ENCODE results near the gene KNL1. TPM values are rescaled to one million over a fixed set of nuclear protein-coding genes. Genes with fewer than 3 reads are reported as not detected.

Gene KNL1
- total RNA-seq (2.1 and 5.0 TPM in 2 replicates), polyA plus RNA-seq (3.9 and 14.5 TPM in 2 replicates), polyA minus RNA-seq (ENCODE audit: low replicate concordance) (0.75 and 1.9 TPM in 2 replicates)
- 2.4 and 6.8 TPM in 2 replicates for polyA plus RNA-seq (2012)

DNA sequence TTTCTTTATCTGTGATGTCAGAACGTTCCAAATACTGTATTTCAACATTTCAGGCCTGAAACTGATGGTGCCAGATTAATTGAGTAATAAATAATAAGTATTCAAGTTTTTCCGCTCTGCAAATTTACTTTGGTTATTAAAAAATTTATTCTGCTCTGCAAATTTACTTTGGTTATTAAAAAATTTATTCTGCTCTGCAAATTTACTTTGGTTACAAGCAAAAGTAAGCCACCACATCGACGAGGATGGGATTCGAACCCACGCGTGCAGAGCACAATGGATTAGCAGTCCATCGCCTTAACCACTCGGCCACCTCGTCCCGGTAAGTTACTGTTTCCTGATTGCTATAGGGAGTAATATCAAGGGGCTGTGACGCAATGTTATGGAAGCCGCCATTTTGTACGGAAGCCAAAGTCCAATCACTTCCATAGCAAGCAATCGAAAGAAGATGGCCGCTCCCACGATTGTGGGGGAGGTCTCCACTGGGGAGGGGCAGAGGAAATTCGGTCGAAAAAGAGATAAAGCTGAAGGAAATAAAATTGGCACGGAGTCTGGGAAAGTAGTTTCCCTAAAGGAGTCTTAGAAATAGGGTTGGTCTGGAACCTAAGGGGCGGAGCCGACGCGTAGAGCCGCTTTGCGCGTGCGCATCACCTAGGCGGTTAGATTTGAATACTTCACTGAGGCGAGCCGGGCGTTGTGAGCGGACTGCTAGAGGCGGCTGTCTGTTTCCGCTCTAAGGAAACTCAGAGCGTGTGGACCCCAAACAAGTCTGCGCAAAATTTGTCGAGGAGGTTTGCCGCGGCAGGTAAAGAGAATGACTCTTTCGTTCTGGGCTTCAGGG lies at the start of gene KNL1:
Gene KNL1 (plus strand): TSS at position 662 of the 841 bp plus-strand sequence. CDS start 8,683 bp downstream, outside the sequence.
- TF ChIP-seq EZH2 (IDR thresholded peaks at IDR 0.05; ENCODE audit: low read length, missing control alignments) = no peak
- TF ChIP-seq, protein P1, sequence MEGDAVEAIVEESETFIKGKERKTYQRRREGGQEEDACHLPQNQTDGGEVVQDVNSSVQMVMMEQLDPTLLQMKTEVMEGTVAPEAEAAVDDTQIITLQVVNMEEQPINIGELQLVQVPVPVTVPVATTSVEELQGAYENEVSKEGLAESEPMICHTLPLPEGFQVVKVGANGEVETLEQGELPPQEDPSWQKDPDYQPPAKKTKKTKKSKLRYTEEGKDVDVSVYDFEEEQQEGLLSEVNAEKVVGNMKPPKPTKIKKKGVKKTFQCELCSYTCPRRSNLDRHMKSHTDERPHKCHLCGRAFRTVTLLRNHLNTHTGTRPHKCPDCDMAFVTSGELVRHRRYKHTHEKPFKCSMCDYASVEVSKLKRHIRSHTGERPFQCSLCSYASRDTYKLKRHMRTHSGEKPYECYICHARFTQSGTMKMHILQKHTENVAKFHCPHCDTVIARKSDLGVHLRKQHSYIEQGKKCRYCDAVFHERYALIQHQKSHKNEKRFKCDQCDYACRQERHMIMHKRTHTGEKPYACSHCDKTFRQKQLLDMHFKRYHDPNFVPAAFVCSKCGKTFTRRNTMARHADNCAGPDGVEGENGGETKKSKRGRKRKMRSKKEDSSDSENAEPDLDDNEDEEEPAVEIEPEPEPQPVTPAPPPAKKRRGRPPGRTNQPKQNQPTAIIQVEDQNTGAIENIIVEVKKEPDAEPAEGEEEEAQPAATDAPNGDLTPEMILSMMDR (conservative IDR thresholded peaks at IDR 0.05 in 1 of 2, IDR thresholded peaks at IDR 0.05 in 1 of 2; ENCODE audit: low read depth in 1 of 2, low read length in 2 of 2) = no peak
- H4K20me1 ChIP-seq (ENCODE audit: control insufficient read depth, extremely low read depth, insufficient read depth, low read length) = no peaks in the 10 kb centered on the region
- no peaks in the 10 kb centered on the region for H3K36me3 ChIP-seq (ENCODE audit: control insufficient read depth, insufficient read depth, low read length)
- peak within 1 kb of the TSS; percentile 74 to 99 (median 92) for H3K4me3 ChIP-seq (replicated peaks in 1 of 4; ENCODE audit: control extremely low read depth in 1 of 4, insufficient read depth in 1 of 4, low read depth in 3 of 4, low read length in 4 of 4)
- H3K9ac ChIP-seq (ENCODE audit: insufficient read depth, low read length) = peak within 1 kb of the TSS; percentile 93
- DNase-seq (ENCODE audit: low read depth in 2 of 2) = peak; percentile 85 to 97
- H3K79me2 ChIP-seq (ENCODE audit: control insufficient read depth, insufficient read depth, low read length) = peaks cover 38% of the 10 kb centered on the region
- H3K4me1 ChIP-seq (ENCODE audit: control insufficient read depth, extremely low read depth, insufficient read depth, low read length) = no peaks in the 10 kb centered on the region
- no peaks in the 10 kb centered on the region for H3K9me3 ChIP-seq (ENCODE audit: control insufficient read depth, insufficient read depth, low read depth, low read length)
- no peaks in the 10 kb centered on the region for H3K27me3 ChIP-seq (ENCODE audit: control insufficient read depth, insufficient read depth, low read length)
- peak within 1 kb of the TSS; percentile 91 for H3K4me2 ChIP-seq (ENCODE audit: extremely low read depth, insufficient read depth, low read length)
- peak within 1 kb of the TSS; percentile 98 for H3K27ac ChIP-seq (ENCODE audit: insufficient read depth, low read length)
- peak within 1 kb of the TSS; percentile 86 for H2AFZ ChIP-seq (ENCODE audit: low read length)

GRCh38 chr15:40545457-40545856 lies 48.6 kb upstream of the KNL1 start:
- Histone ChIP-seq H3K36me3 (ENCODE audit: control insufficient read depth, insufficient read depth, low read length) (peaks cover 1% of the 10 kb centered on the region), H3K4me3 (replicated peaks in 1 of 4; ENCODE audit: control extremely low read depth in 1 of 4, insufficient read depth in 1 of 4, low read depth in 3 of 4, low read length in 4 of 4) (no peak overlapping the region), H3K9ac (ENCODE audit: insufficient read depth, low read length) (no peak overlapping the region), H2AFZ (ENCODE audit: low read length) (no peak overlapping the region), H3K4me2 (ENCODE audit: extremely low read depth, insufficient read depth, low read length) (no peak overlapping the region), H3K4me1 (ENCODE audit: control insufficient read depth, extremely low read depth, insufficient read depth, low read length) (no peaks in the 10 kb centered on the region), H3K27me3 (ENCODE audit: control insufficient read depth, insufficient read depth, low read length) (no peaks in the 10 kb centered on the region), H3K9me3 (ENCODE audit: control insufficient read depth, insufficient read depth, low read depth, low read length) (no peaks in the 10 kb centered on the region), H3K79me2 (ENCODE audit: control insufficient read depth, insufficient read depth, low read length) (no peaks in the 10 kb centered on the region), H3K27ac (ENCODE audit: insufficient read depth, low read length) (no peak overlapping the region), H4K20me1 (ENCODE audit: control insufficient read depth, extremely low read depth, insufficient read depth, low read length) (no peaks in the 10 kb centered on the region)
- DNase-seq (ENCODE audit: low read depth in 2 of 2) = no peak
- TF ChIP-seq EZH2 (IDR thresholded peaks at IDR 0.05; ENCODE audit: low read length, missing control alignments) = no peak
- TF ChIP-seq, protein P1 (conservative IDR thresholded peaks at IDR 0.05 in 1 of 2, IDR thresholded peaks at IDR 0.05 in 1 of 2; ENCODE audit: low read depth in 1 of 2, low read length in 2 of 2) = peak in 1 of 2 donors; percentile 5

DNA sequence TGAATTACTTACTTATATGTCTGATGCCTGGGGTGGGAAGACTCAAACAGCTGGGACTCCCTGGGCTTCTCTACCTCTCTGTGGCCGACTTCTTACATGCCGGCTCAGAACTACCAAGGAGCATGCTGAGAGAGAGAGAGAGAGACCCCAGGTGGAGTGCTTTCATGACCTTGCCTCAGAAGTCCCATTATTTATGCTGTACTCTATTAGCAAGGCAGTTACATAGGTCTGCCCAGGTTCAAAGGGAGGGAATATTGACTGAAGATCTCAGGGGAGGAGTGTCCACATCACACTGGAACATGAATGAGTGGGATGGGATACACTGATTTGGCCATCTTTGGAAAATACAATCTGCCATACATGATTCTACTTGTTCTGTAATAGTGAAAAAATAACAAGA lies 45.4 kb upstream of the KNL1 start:
- Histone ChIP-seq H2AFZ (ENCODE audit: low read length) (no peak overlapping the region), H3K4me1 (ENCODE audit: control insufficient read depth, extremely low read depth, insufficient read depth, low read length) (no peaks in the 10 kb centered on the region), H4K20me1 (ENCODE audit: control insufficient read depth, extremely low read depth, insufficient read depth, low read length) (no peaks in the 10 kb centered on the region), H3K9ac (ENCODE audit: insufficient read depth, low read length) (no peak overlapping the region), H3K4me2 (ENCODE audit: extremely low read depth, insufficient read depth, low read length) (no peak overlapping the region), H3K36me3 (ENCODE audit: control insufficient read depth, insufficient read depth, low read length) (peaks cover 1% of the 10 kb centered on the region), H3K4me3 (replicated peaks in 1 of 4; ENCODE audit: control extremely low read depth in 1 of 4, insufficient read depth in 1 of 4, low read depth in 3 of 4, low read length in 4 of 4) (no peak overlapping the region), H3K79me2 (ENCODE audit: control insufficient read depth, insufficient read depth, low read length) (no peaks in the 10 kb centered on the region), H3K27me3 (ENCODE audit: control insufficient read depth, insufficient read depth, low read length) (no peaks in the 10 kb centered on the region), H3K27ac (ENCODE audit: insufficient read depth, low read length) (no peak overlapping the region), H3K9me3 (ENCODE audit: control insufficient read depth, insufficient read depth, low read depth, low read length) (no peaks in the 10 kb centered on the region)
- no peak for DNase-seq (ENCODE audit: low read depth in 2 of 2)
- TF ChIP-seq, protein P1 (conservative IDR thresholded peaks at IDR 0.05 in 1 of 2, IDR thresholded peaks at IDR 0.05 in 1 of 2; ENCODE audit: low read depth in 1 of 2, low read length in 2 of 2) = no peak
- TF ChIP-seq EZH2 (IDR thresholded peaks at IDR 0.05; ENCODE audit: low read length, missing control alignments) = no peak
